ENCODE results near the gene MAP2K3.
"Not testable (repeated sequence)": the region's sequence is repeated elsewhere in the genome, so short reads cannot be mapped to it uniquely, and the experiment has no call there.

Gene MAP2K3

GRCh38 chr17:21318439-21318838 lies 33.9 kb downstream of the MAP2K3 start:
- no peak for ATAC-seq
- TF ChIP-seq PATZ1 (CRISPR knock-in tag; IDR thresholded peaks at IDR 0.05; ENCODE audit: borderline replicate concordance), result no peak
- TF ChIP-seq ZC3H10 (CRISPR knock-in tag; IDR thresholded peaks at IDR 0.05), result no peak
- no peak for TF ChIP-seq TSHZ2 (CRISPR knock-in tag; IDR thresholded peaks at IDR 0.05)
- TF ChIP-seq ISL1 (CRISPR knock-in tag; IDR thresholded peaks at IDR 0.05), result no peak
- TF ChIP-seq ZNF8 (CRISPR knock-in tag; IDR thresholded peaks at IDR 0.05), result no peak
- TF ChIP-seq CREB5 (CRISPR knock-in tag; IDR thresholded peaks at IDR 0.05; ENCODE audit: low read depth), result no peak
- TF ChIP-seq POU6F1 (CRISPR knock-in tag; IDR thresholded peaks at IDR 0.05; ENCODE audit: borderline replicate concordance, low read depth), result no peak
- TF ChIP-seq PPARA (CRISPR knock-in tag; IDR thresholded peaks at IDR 0.05; ENCODE audit: borderline replicate concordance), result no peak
- no peak for TF ChIP-seq ZNF565 (CRISPR knock-in tag; conservative IDR thresholded peaks at IDR 0.05; ENCODE audit: low read depth)
- TF ChIP-seq TCF4 (CRISPR knock-in tag; IDR thresholded peaks at IDR 0.05; ENCODE audit: borderline replicate concordance), result no peak

GRCh38 chr17:21318856-21319255 lies 34.3 kb downstream of the MAP2K3 start:
- not testable (repeated sequence) for ATAC-seq

- not testable (repeated sequence) for ATAC-seq
Measured at GRCh38 chr17:21319256-21319655, 34.7 kb downstream of the MAP2K3 start.

- not testable (repeated sequence) for ATAC-seq
Measured at GRCh38 chr17:21319686-21320375, 35.3 kb downstream of the MAP2K3 start.

GRCh38 chr17:21320430-21320829 lies 35.9 kb downstream of the MAP2K3 start:
- not testable (repeated sequence) for ATAC-seq

GRCh38 chr17:21321061-21321460 lies 36.5 kb downstream of the MAP2K3 start:
- ATAC-seq, result not testable (repeated sequence)

- not testable (repeated sequence) for ATAC-seq
Measured at GRCh38 chr17:21321744-21322191, 37.3 kb downstream of the MAP2K3 start.

GRCh38 chr17:21323257-21324111 lies 39.0 kb downstream of the MAP2K3 start:
- peak; percentile 41 for ATAC-seq
